Endothelial cell of umbilical vein (primary cell): ENCODE measurements around the gene PNLIPRP1. TPM values are rescaled to one million over a fixed set of nuclear protein-coding genes. Genes with fewer than 3 reads are reported as not detected.

Experiments used
- BruUV-seq: library from RNA; stranded (reverse); fragments of 400-500 nt; replicated peaks from 2 replicates; lab custom pipeline; 2021; lab: Mats Ljungman, UMichigan
- CTCF ChIA-PET: fragments of 300-600, 350-600 bp; sonication (Branson Sonifier 250); formaldehyde crosslinking; loops from one replicate; lab custom pipeline; 2021; ENCODE audit warnings: antibody characterized with exemption, inconsistent platforms; lab: Charles Lee
- POLR2A ChIA-PET: fragments of 300-600, 350-600 bp; sonication (Branson Sonifier 250); formaldehyde crosslinking; loops from one replicate; lab custom pipeline; 2021; ENCODE audit warnings: antibody characterized with exemption, inconsistent platforms; lab: Charles Lee
- DNase-seq: peaks from one replicate; pipeline ENCODE4 v3.0.0-alpha.2; 2011; ENCODE audit warnings: low read depth, low spot score
- FAIRE-seq: peaks from 2 replicates; lab custom pipeline; 2011; peaks lifted over from hg19 to GRCh38; lab: Jason Lieb, UNC
- H2AFZ ChIP-seq: 2 replicates; pipeline ENCODE4 v1.6.0; 2012; ENCODE audit warnings: low read depth, low read length, control low read depth, inconsistent platforms
- H3K27ac ChIP-seq: 2 replicates; pipeline ENCODE4 v1.5.1; 2011; ENCODE audit warnings: low read depth, mild to moderate bottlenecking, control low read depth, low read length, moderate library complexity; ENCODE audit not compliant: insufficient read depth
- H3K27me3 ChIP-seq, 2 experiments: 2 replicates each; pipeline versions ENCODE4 v1.6.0 to v1.6.1; 2011; ENCODE audit warnings: low read length in 2 of 2, mixed read lengths in 1 of 2; ENCODE audit not compliant: control insufficient read depth in 2 of 2, insufficient read depth in 2 of 2
- H3K36me3 ChIP-seq, 2 experiments: 2 replicates in 1 of 2; 3 replicates in 1 of 2; pipeline ENCODE4 v1.5.1; 2011; ENCODE audit warnings: low read length in 2 of 2, mild to moderate bottlenecking in 1 of 2, moderate library complexity in 1 of 2; ENCODE audit not compliant: control insufficient read depth in 2 of 2, insufficient read depth in 2 of 2; ENCODE audit errors: extremely low read depth in 1 of 2
- H3K4me1 ChIP-seq: 3 replicates; pipeline ENCODE4 v1.5.1; 2011; ENCODE audit warnings: mild to moderate bottlenecking, low read length; ENCODE audit not compliant: control insufficient read depth, insufficient read depth; ENCODE audit errors: extremely low read depth
- H3K4me2 ChIP-seq: 2 replicates; pipeline ENCODE4 v1.6.1; 2011; ENCODE audit warnings: low read length, control low read depth, mixed read lengths; ENCODE audit not compliant: insufficient read depth
- H3K4me3 ChIP-seq, 3 experiments: fragments of 200-600 bp in 1 of 3; sonication (generic), shearing (Covaris generic) in 1 of 3; replicated peaks in 1 of 3; 2 replicates each; pipeline ENCODE4 v1.5.1; 2011 to 2016; ENCODE audit warnings: control low read depth in 3 of 3, low read length in 3 of 3, mild to moderate bottlenecking in 2 of 3, inconsistent platforms in 1 of 3, low read depth in 1 of 3, moderate library complexity in 1 of 3; ENCODE audit not compliant: insufficient read depth in 1 of 3
- H3K79me2 ChIP-seq: 2 replicates; pipeline ENCODE4 v1.6.0; 2012; ENCODE audit warnings: low read length, inconsistent platforms; ENCODE audit not compliant: control insufficient read depth, insufficient read depth
- H3K9ac ChIP-seq: replicated peaks from 2 replicates; pipeline ENCODE3; 2011; ENCODE audit warnings: low read length, control low read depth; ENCODE audit not compliant: insufficient read depth; ENCODE audit errors: extremely low read depth
- H3K9me1 ChIP-seq: replicated peaks from 3 replicates; pipeline ENCODE4 v1.6.0; 2011; ENCODE audit warnings: mild to moderate bottlenecking, low read length; ENCODE audit not compliant: control insufficient read depth, insufficient read depth; ENCODE audit errors: extremely low read depth
- H3K9me3 ChIP-seq: replicated peaks from 2 replicates; pipeline ENCODE4 v1.5.1; 2012; ENCODE audit warnings: low read length, inconsistent platforms; ENCODE audit not compliant: control insufficient read depth, insufficient read depth
- H4K20me1 ChIP-seq: replicated peaks from 2 replicates; pipeline ENCODE3; 2011; ENCODE audit warnings: mild to moderate bottlenecking, low read length; ENCODE audit not compliant: control insufficient read depth, insufficient read depth; ENCODE audit errors: extremely low read depth
- EZH2 ChIP-seq: IDR thresholded peaks from 2 replicates; pipeline ENCODE4 v1.6.1; 2012; ENCODE audit warnings: borderline replicate concordance, low read depth, mild to moderate bottlenecking, moderate library complexity, low read length, inconsistent platforms; ENCODE audit not compliant: severe bottlenecking
- FOS ChIP-seq: IDR thresholded peaks from 2 replicates; pipeline ENCODE4 v1.6.1; 2011; ENCODE audit warnings: mild to moderate bottlenecking, low read length, moderate library complexity, borderline replicate concordance; ENCODE audit not compliant: insufficient read depth
- GATA2 ChIP-seq: IDR thresholded peaks from 2 replicates; pipeline ENCODE4 v1.7.0; 2011; ENCODE audit warnings: low read depth, mild to moderate bottlenecking, moderate library complexity, mixed read lengths, low read length; ENCODE audit not compliant: insufficient read length, insufficient read depth
- JUN ChIP-seq: IDR thresholded peaks from 2 replicates; pipeline ENCODE4 v1.6.1; 2011; ENCODE audit warnings: borderline replicate concordance, low read depth; ENCODE audit not compliant: insufficient read length, insufficient read depth
- POLR2A ChIP-seq: IDR thresholded peaks from 2 replicates; pipeline ENCODE4 v1.6.1; 2012; ENCODE audit warnings: low read depth, mild to moderate bottlenecking, control low read depth, low read length
- POLR2AphosphoS5 ChIP-seq: IDR thresholded peaks from 2 replicates; pipeline ENCODE4 v1.6.1; 2012; ENCODE audit warnings: low read depth, mild to moderate bottlenecking, control low read depth, low read length, moderate library complexity; ENCODE audit not compliant: insufficient read depth
- dilution Hi-C: fragments of 300-500 bp; cut with MboI; formaldehyde crosslinking; loops from one replicate; pipeline ENCODE4 v1.15.0; 2019; ENCODE audit warnings: low sequenced_read_pairs; ENCODE audit not compliant: extremely low pct_ligation_motif_present
- intact Hi-C: fragments of 100-400 bp; cut with micrococcal nuclease; formaldehyde crosslinking; loops from one replicate; pipeline ENCODE4 v1.10.0; 2022
- polyA plus RNA-seq, 4 experiments: library from polyadenylated mRNA; depleted of rRNA in 3 of 4; stranded (reverse) in 3 of 4; unstranded in 1 of 4; fragments of >200 nt; gene quantifications; 2 replicates each; pipeline versions ENCODE4 v1.2.1 to v1.2.3, GENCODE V29; 2011 to 2012; ENCODE audit warnings: missing spikeins in 1 of 4
- total RNA-seq: library from RNA; stranded (reverse); gene quantifications from 2 replicates; pipeline ENCODE4 v1.2.3, GENCODE V29; 2021
- TF ChIP-seq, protein P1 (sequence below), 2 donors: IDR thresholded peaks; 1 replicate in 1 of 2; 2 replicates in 1 of 2; pipeline ENCODE4 v1.5.1; 2011; ENCODE audit warnings: low read length in 2 of 2, mild to moderate bottlenecking in 2 of 2, moderate library complexity in 2 of 2, control low read depth in 1 of 2, inconsistent platforms in 1 of 2, low read depth in 1 of 2; ENCODE audit not compliant: insufficient read depth in 1 of 2; ENCODE audit errors: extremely low read depth in 1 of 2
- TF ChIP-seq, protein P2 (sequence below): IDR thresholded peaks from 2 replicates; pipeline ENCODE4 v1.6.1; 2011; ENCODE audit not compliant: insufficient read depth, insufficient read length

PNLIPRP1 gene
- total and polyA plus RNA-seq, 2 donors (not counting 3 experiments of a cell fraction or from before 2014, with no cell fraction given): not detected

DNA sequence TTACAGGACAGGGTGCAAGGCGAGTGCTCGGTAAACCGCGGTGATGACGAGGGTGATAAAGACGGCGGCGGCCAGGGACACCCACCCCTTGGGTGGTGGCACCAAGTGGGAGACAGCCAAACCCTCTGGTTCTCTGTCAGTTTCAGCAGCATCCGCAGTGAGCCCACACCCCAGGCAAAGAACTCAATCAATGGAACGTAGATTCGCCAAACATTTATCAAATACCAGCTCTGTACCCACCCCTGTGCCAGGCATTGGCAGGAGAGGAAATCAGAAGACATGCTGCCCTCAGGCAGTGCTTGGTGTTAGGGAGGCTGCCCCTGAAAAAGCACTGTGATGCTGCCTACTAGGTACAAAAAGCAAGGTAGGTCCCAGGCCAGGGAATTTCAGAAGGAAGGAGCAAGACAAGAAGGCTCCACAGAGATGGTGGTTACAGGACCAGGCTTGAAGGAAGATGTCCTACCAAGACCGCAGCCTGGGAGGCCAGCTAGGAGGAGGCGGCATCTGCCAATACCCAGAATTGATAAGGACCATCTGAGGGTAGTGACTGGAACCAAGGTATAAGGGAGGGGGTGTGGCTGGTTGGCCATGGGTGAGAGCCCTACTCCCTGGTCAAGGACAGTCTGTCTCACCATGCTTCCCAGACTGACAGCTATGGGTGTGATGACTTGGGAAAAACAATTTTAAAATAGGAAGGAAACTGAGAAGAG, 19.8 kb downstream of the PNLIPRP1 start:
- H3K4me3 ChIP-seq: no peak overlapping the region
- no peaks in the 10 kb centered on the region for H3K27me3 ChIP-seq
- dilution Hi-C loops (no loop called here), intact Hi-C loops (no loop called here)
- TF ChIP-seq POLR2AphosphoS5 (no peak), FOS (no peak)
- TF ChIP-seq, protein P1, sequence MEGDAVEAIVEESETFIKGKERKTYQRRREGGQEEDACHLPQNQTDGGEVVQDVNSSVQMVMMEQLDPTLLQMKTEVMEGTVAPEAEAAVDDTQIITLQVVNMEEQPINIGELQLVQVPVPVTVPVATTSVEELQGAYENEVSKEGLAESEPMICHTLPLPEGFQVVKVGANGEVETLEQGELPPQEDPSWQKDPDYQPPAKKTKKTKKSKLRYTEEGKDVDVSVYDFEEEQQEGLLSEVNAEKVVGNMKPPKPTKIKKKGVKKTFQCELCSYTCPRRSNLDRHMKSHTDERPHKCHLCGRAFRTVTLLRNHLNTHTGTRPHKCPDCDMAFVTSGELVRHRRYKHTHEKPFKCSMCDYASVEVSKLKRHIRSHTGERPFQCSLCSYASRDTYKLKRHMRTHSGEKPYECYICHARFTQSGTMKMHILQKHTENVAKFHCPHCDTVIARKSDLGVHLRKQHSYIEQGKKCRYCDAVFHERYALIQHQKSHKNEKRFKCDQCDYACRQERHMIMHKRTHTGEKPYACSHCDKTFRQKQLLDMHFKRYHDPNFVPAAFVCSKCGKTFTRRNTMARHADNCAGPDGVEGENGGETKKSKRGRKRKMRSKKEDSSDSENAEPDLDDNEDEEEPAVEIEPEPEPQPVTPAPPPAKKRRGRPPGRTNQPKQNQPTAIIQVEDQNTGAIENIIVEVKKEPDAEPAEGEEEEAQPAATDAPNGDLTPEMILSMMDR (IDR thresholded peaks at IDR 0.05; ENCODE audit: extremely low read depth in 1 of 2, insufficient read depth in 1 of 2, low read depth in 1 of 2, low read length in 2 of 2): no peak
- POLR2A ChIA-PET: no interaction called here
- DNase-seq (no peak), FAIRE-seq (no peak)
- H3K9me3 ChIP-seq: no peaks in the 10 kb centered on the region
- no TSS peak for BruUV-seq
- no peak overlapping the region for H3K4me2 ChIP-seq
- no peaks in the 10 kb centered on the region for H3K4me1 ChIP-seq
- H3K9ac ChIP-seq: no peak overlapping the region
- no peak overlapping the region for H2AFZ ChIP-seq
- CTCF ChIA-PET: no interaction called here
- H3K79me2 ChIP-seq: no peaks in the 10 kb centered on the region
- no peaks in the 10 kb centered on the region for H3K9me1 ChIP-seq
- no peak overlapping the region for H3K27ac ChIP-seq
- H3K36me3 ChIP-seq: no peaks in the 10 kb centered on the region
- no peaks in the 10 kb centered on the region for H4K20me1 ChIP-seq

DNA sequence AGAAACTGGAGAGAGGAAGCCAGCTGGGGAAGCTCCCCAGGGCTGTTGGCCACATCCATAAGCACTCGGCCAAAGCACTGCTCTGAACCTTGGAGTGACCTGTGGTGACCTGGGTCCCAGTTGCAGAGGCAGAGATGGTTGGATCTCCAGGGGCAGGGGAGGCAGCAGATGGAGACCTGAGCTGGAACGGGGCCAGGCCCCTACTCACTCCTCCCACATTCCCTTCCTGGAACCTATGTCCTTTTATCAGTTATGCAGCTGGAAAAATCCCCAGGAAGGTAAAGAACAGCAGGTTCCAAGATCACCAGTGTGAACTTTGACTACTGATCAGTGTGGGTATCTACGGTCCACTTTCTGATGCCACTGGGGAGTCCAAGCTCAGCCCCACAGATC, 20.4 kb downstream of the PNLIPRP1 start:
- Histone ChIP-seq H3K27ac (no peak overlapping the region), H3K79me2 (no peaks in the 10 kb centered on the region), H3K36me3 (no peaks in the 10 kb centered on the region), H4K20me1 (no peaks in the 10 kb centered on the region), H3K4me3 (no peak overlapping the region), H3K9me1 (no peaks in the 10 kb centered on the region), H3K9ac (no peak overlapping the region), H3K27me3 (no peaks in the 10 kb centered on the region), H3K4me1 (no peaks in the 10 kb centered on the region), H3K9me3 (no peaks in the 10 kb centered on the region), H3K4me2 (no peak overlapping the region), H2AFZ (no peak overlapping the region)
- POLR2A ChIA-PET: no interaction called here
- FAIRE-seq: no peak
- no TSS peak for BruUV-seq
- intact Hi-C loops: no loop called here
- TF ChIP-seq POLR2A: no peak
- TF ChIP-seq GATA2: no peak
- TF ChIP-seq FOS: no peak
- TF ChIP-seq POLR2AphosphoS5: no peak
- no peak for TF ChIP-seq EZH2
- TF ChIP-seq, protein P2, sequence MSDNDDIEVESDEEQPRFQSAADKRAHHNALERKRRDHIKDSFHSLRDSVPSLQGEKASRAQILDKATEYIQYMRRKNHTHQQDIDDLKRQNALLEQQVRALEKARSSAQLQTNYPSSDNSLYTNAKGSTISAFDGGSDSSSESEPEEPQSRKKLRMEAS: no peak
- TF ChIP-seq, protein P1 (IDR thresholded peaks at IDR 0.05; ENCODE audit: extremely low read depth in 1 of 2, insufficient read depth in 1 of 2, low read depth in 1 of 2, low read length in 2 of 2): no peak
- TF ChIP-seq JUN: no peak
- dilution Hi-C loops: no loop called here
- CTCF ChIA-PET: no interaction called here
- no peak for DNase-seq
